ENCODE measurements around the gene IGBP1.
"Not testable (repeated sequence)": the region's sequence is repeated elsewhere in the genome, so short reads cannot be mapped to it uniquely, and the experiment has no call there.

The IGBP1 gene

GRCh38 chrX:70201732-70202131, 68.5 kb downstream of the IGBP1 start:
- Histone ChIP-seq H3K9ac (no peak overlapping the region), H3K36me3 (ENCODE audit: control insufficient read depth, insufficient read depth, low read length) (no peaks in the 10 kb centered on the region), H3K4me1 (no peaks in the 10 kb centered on the region), H3K4me3 (ENCODE audit: low read depth, low read length) (no peak overlapping the region), H2AFZ (no peak overlapping the region), H3K9me3 (ENCODE audit: control insufficient read depth, low read length) (no peaks in the 10 kb centered on the region), H3K79me2 (no peaks in the 10 kb centered on the region), H3K4me2 (ENCODE audit: low read length) (no peak overlapping the region), H3K27ac (no peak overlapping the region), H3K27me3 (ENCODE audit: control insufficient read depth, insufficient read depth, low read length) (no peaks in the 10 kb centered on the region)
- no peak for TF ChIP-seq CTCF (IDR thresholded peaks at IDR 0.05)

GRCh38 chrX:70208479-70208878, 75.2 kb downstream of the IGBP1 start:
- Histone ChIP-seq H3K9me3 (ENCODE audit: control insufficient read depth, low read length) (no peaks in the 10 kb centered on the region), H3K4me3 (ENCODE audit: low read depth, low read length) (no peak overlapping the region), H2AFZ (no peak overlapping the region), H3K4me2 (ENCODE audit: low read length) (no peak overlapping the region), H3K27ac (no peak overlapping the region), H3K36me3 (ENCODE audit: control insufficient read depth, insufficient read depth, low read length) (no peaks in the 10 kb centered on the region), H3K27me3 (ENCODE audit: control insufficient read depth, insufficient read depth, low read length) (no peaks in the 10 kb centered on the region), H3K4me1 (no peaks in the 10 kb centered on the region), H3K79me2 (no peaks in the 10 kb centered on the region), H3K9ac (no peak overlapping the region)
- no peak for TF ChIP-seq CTCF (IDR thresholded peaks at IDR 0.05)

GRCh38 chrX:70209570-70209969, 76.3 kb downstream of the IGBP1 start:
- H3K9me3 ChIP-seq (ENCODE audit: control insufficient read depth, low read length); H3K27ac ChIP-seq; H2AFZ ChIP-seq; H3K4me3 ChIP-seq (ENCODE audit: low read depth, low read length); H3K36me3 ChIP-seq (ENCODE audit: control insufficient read depth, insufficient read depth, low read length); H3K4me2 ChIP-seq (ENCODE audit: low read length); H3K9ac ChIP-seq; H3K79me2 ChIP-seq; H3K27me3 ChIP-seq (ENCODE audit: control insufficient read depth, insufficient read depth, low read length); H3K4me1 ChIP-seq: not testable (repeated sequence)

All from parathyroid adenoma (tissue), 2 donors.